Natural killer cell treated with Interleukin-12 subunit alpha and Interleukin-12 subunit beta and Interleukin-15 and Interleukin-18, amount 100 ng/mL, for 72 hours (primary cell): ENCODE data around the gene APBB1IP. TPM values are rescaled to one million over a fixed set of nuclear protein-coding genes. Genes with fewer than 3 reads are reported as not detected.
"Not testable (repeated sequence)": the region's sequence is repeated elsewhere in the genome, so short reads cannot be mapped to it uniquely, and the experiment has no call there.

ENCODE experiments used
- ATAC-seq, 2 donors: fragments of 150-1000 bp; cut with Tn5 transposase in 1 of 2; sonication (Bioruptor Pico), chemical (Tn5 transposase) in 1 of 2; 2 replicates each; pipeline ENCODE4 v1.10.0; 2021
- DNase-seq: peaks from one replicate; pipeline ENCODE4 v3.0.0; 2022; ENCODE audit warnings: low spot score
- H3K27ac Mint-ChIP-seq, 2 donors: 1 replicate in 1 of 2; 2 replicates in 1 of 2; pipeline ENCODE4 v1.8.0; 2022; ENCODE audit warnings: mixed read lengths in 2 of 2, mild to moderate bottlenecking in 1 of 2, moderate library complexity in 1 of 2
- H3K27me3 Mint-ChIP-seq, 2 donors: 1 replicate in 1 of 2; 2 replicates in 1 of 2; pipeline ENCODE4 v1.8.0; 2022; ENCODE audit warnings: mixed read lengths in 2 of 2
- H3K36me3 Mint-ChIP-seq: one replicate; pipeline ENCODE4 v1.8.0; 2022; ENCODE audit warnings: mixed read lengths
- H3K4me1 Mint-ChIP-seq, 2 donors: 1 replicate in 1 of 2; 2 replicates in 1 of 2; pipeline ENCODE4 v1.8.0; 2022; ENCODE audit warnings: low read depth in 2 of 2, mixed read lengths in 2 of 2, mild to moderate bottlenecking in 1 of 2
- H3K4me3 Mint-ChIP-seq: one replicate; pipeline ENCODE4 v1.8.0; 2022; ENCODE audit warnings: mixed read lengths
- H3K9me3 Mint-ChIP-seq: 2 replicates; pipeline ENCODE4 v1.8.0; 2022; ENCODE audit warnings: mixed read lengths
- total RNA-seq, 2 donors: library from RNA; stranded (reverse); gene quantifications; one replicate each; pipeline ENCODE4 v1.2.3, GENCODE V29; 2022

Gene APBB1IP
- 10 to 100 TPM; 42.2 to 58.0 TPM for total RNA-seq

GRCh38 chr10:26437637-26438461 is at the start of gene APBB1IP:
Gene APBB1IP (plus strand): TSS chr10:26438341. CDS start chr10:26492327, 53,986 bp downstream.
- H3K4me1 Mint-ChIP-seq, result peaks cover 38 to 49% of the 10 kb centered on the region in 2 donors
- H3K27me3 Mint-ChIP-seq, result no peaks in the 10 kb centered on the region
- peak within 1 kb of the TSS; percentile 95 for H3K27ac Mint-ChIP-seq

GRCh38 chr10:26389533-26389932 is 48.6 kb upstream of the APBB1IP start:
- H3K36me3 Mint-ChIP-seq, result no peaks in the 10 kb centered on the region
- H3K27me3 Mint-ChIP-seq, result peaks cover 8 to 18% of the 10 kb centered on the region in 2 donors
- DNase-seq (no peak), ATAC-seq (no peak)
- H3K27ac Mint-ChIP-seq, result no peak overlapping the region
- peaks cover 0 to 2% of the 10 kb centered on the region in 2 donors for H3K4me1 Mint-ChIP-seq
- no peak overlapping the region for H3K4me3 Mint-ChIP-seq
- H3K9me3 Mint-ChIP-seq, result peaks cover 3% of the 10 kb centered on the region

More at GRCh38 chr10:26437637-26438461, at the start of gene APBB1IP:
- DNase-seq, result peak; percentile 90
- no peaks in the 10 kb centered on the region for H3K9me3 Mint-ChIP-seq
- H3K4me3 Mint-ChIP-seq, result peak within 1 kb of the TSS; percentile 96
- H3K36me3 Mint-ChIP-seq, result peaks cover 6% of the 10 kb centered on the region
- ATAC-seq, result peak; percentile 84 to 91

- peak; percentile 20 to 36 for ATAC-seq
- no peak for DNase-seq
- peaks cover 8 to 18% of the 10 kb centered on the region in 2 donors for H3K27me3 Mint-ChIP-seq
- no peaks in the 10 kb centered on the region for H3K36me3 Mint-ChIP-seq
- peak overlapping the region; percentile 23 for H3K4me3 Mint-ChIP-seq
- no peak overlapping the region for H3K27ac Mint-ChIP-seq
- H3K9me3 Mint-ChIP-seq, result peaks cover 3% of the 10 kb centered on the region
- peaks cover 0 to 2% of the 10 kb centered on the region in 2 donors for H3K4me1 Mint-ChIP-seq
These were observed 46.1 kb upstream of the APBB1IP start for GRCh38 chr10:26391701-26392695.

- H3K9me3 Mint-ChIP-seq, H3K27me3 Mint-ChIP-seq, H3K4me1 Mint-ChIP-seq, H3K4me3 Mint-ChIP-seq, H3K36me3 Mint-ChIP-seq, ATAC-seq, DNase-seq, H3K27ac Mint-ChIP-seq: not testable (repeated sequence)
These were observed 39.8 kb upstream of the APBB1IP start for GRCh38 chr10:26398353-26398752.

- Mint-ChIP-seq H3K4me3 (no peak overlapping the region), H3K36me3 (no peaks in the 10 kb centered on the region), H3K27me3 (peaks cover 0 to 7% of the 10 kb centered on the region in 2 donors), H3K9me3 (no peaks in the 10 kb centered on the region), H3K27ac (no peak overlapping the region), H3K4me1 (peaks cover 2 to 4% of the 10 kb centered on the region in 2 donors)
- no peak for DNase-seq
- no peak for ATAC-seq
These were observed 30.7 kb upstream of the APBB1IP start for GRCh38 chr10:26407406-26407969.

- peaks cover 2 to 4% of the 10 kb centered on the region in 2 donors for H3K4me1 Mint-ChIP-seq
- ATAC-seq (no peak), DNase-seq (no peak)
- peaks cover 0 to 7% of the 10 kb centered on the region in 2 donors for H3K27me3 Mint-ChIP-seq
- no peak overlapping the region for H3K4me3 Mint-ChIP-seq
- H3K27ac Mint-ChIP-seq, result no peak overlapping the region
- no peaks in the 10 kb centered on the region for H3K9me3 Mint-ChIP-seq
- no peaks in the 10 kb centered on the region for H3K36me3 Mint-ChIP-seq
These were observed 29.2 kb upstream of the APBB1IP start for GRCh38 chr10:26408858-26409494.

GRCh38 chr10:26410356-26410755 is 27.8 kb upstream of the APBB1IP start:
- ATAC-seq, result no peak
- no peak overlapping the region for H3K4me3 Mint-ChIP-seq
- peaks cover 2 to 4% of the 10 kb centered on the region in 2 donors for H3K4me1 Mint-ChIP-seq
- H3K27me3 Mint-ChIP-seq, result peaks cover 0 to 7% of the 10 kb centered on the region in 2 donors
- no peak overlapping the region for H3K27ac Mint-ChIP-seq
- no peaks in the 10 kb centered on the region for H3K9me3 Mint-ChIP-seq
- no peak for DNase-seq
- no peaks in the 10 kb centered on the region for H3K36me3 Mint-ChIP-seq

GRCh38 chr10:26412932-26413331 is 25.2 kb upstream of the APBB1IP start:
- Mint-ChIP-seq H3K4me1 (peaks cover 2 to 4% of the 10 kb centered on the region in 2 donors), H3K9me3 (no peaks in the 10 kb centered on the region), H3K36me3 (no peaks in the 10 kb centered on the region), H3K27me3 (peaks cover 0 to 2% of the 10 kb centered on the region in 2 donors), H3K27ac (no peak overlapping the region), H3K4me3 (no peak overlapping the region)
- DNase-seq (no peak), ATAC-seq (no peak)

GRCh38 chr10:26413375-26413774 is 24.8 kb upstream of the APBB1IP start:
- DNase-seq, result no peak
- no peak for ATAC-seq
- Mint-ChIP-seq H3K4me1 (peaks cover 2 to 4% of the 10 kb centered on the region in 2 donors), H3K9me3 (no peaks in the 10 kb centered on the region), H3K36me3 (no peaks in the 10 kb centered on the region), H3K27ac (no peak overlapping the region), H3K4me3 (no peak overlapping the region), H3K27me3 (peaks cover 0 to 2% of the 10 kb centered on the region in 2 donors)

GRCh38 chr10:26417136-26417535 is 21.0 kb upstream of the APBB1IP start:
- DNase-seq (no peak), ATAC-seq (no peak)
- H3K4me1 Mint-ChIP-seq, result no peaks in the 10 kb centered on the region
- no peaks in the 10 kb centered on the region for H3K9me3 Mint-ChIP-seq
- no peak overlapping the region for H3K27ac Mint-ChIP-seq
- H3K4me3 Mint-ChIP-seq, result no peak overlapping the region
- no peaks in the 10 kb centered on the region for H3K27me3 Mint-ChIP-seq
- H3K36me3 Mint-ChIP-seq, result no peaks in the 10 kb centered on the region

GRCh38 chr10:26422977-26423376 is 15.2 kb upstream of the APBB1IP start:
- no peaks in the 10 kb centered on the region for H3K36me3 Mint-ChIP-seq
- peaks cover 5 to 9% of the 10 kb centered on the region in 2 donors for H3K4me1 Mint-ChIP-seq
- no peak for DNase-seq
- H3K9me3 Mint-ChIP-seq, result no peaks in the 10 kb centered on the region
- ATAC-seq, result no peak
- no peaks in the 10 kb centered on the region for H3K27me3 Mint-ChIP-seq
- no peak overlapping the region for H3K27ac Mint-ChIP-seq
- H3K4me3 Mint-ChIP-seq, result no peak overlapping the region

GRCh38 chr10:26423722-26424121 is 14.4 kb upstream of the APBB1IP start:
- DNase-seq, result no peak
- Mint-ChIP-seq H3K27me3 (no peaks in the 10 kb centered on the region), H3K27ac (no peak overlapping the region), H3K36me3 (no peaks in the 10 kb centered on the region), H3K9me3 (no peaks in the 10 kb centered on the region), H3K4me1 (peaks cover 5 to 11% of the 10 kb centered on the region in 2 donors), H3K4me3 (no peak overlapping the region)
- ATAC-seq, result no peak

GRCh38 chr10:26430641-26431163 is 7.4 kb upstream of the APBB1IP start:
- no peaks in the 10 kb centered on the region for H3K36me3 Mint-ChIP-seq
- peak; percentile 90 to 92 for ATAC-seq
- H3K9me3 Mint-ChIP-seq, result no peaks in the 10 kb centered on the region
- no peaks in the 10 kb centered on the region for H3K27me3 Mint-ChIP-seq
- peak overlapping the region; percentile 78 for H3K4me3 Mint-ChIP-seq
- H3K4me1 Mint-ChIP-seq, result peaks cover 17 to 20% of the 10 kb centered on the region in 2 donors
- H3K27ac Mint-ChIP-seq, result no peak overlapping the region
- DNase-seq, result peak; percentile 81
